ENCODE results near the gene HOMER3.
"Not testable (repeated sequence)": the region's sequence is repeated elsewhere in the genome, so short reads cannot be mapped to it uniquely, and the experiment has no call there.

HOMER3 gene

GRCh38 chr19:18922228-18922985, 18.6 kb downstream of the HOMER3 start:
- DNase-seq, result no peak

- no peak for DNase-seq
Measured at GRCh38 chr19:18921593-18921992, 19.4 kb downstream of the HOMER3 start.

- DNase-seq, result no peak
Measured at GRCh38 chr19:18920400-18920799, 20.6 kb downstream of the HOMER3 start.

GRCh38 chr19:18919900-18920214, 21.2 kb downstream of the HOMER3 start:
- DNase-seq, result no peak

GRCh38 chr19:18919086-18919899, 21.7 kb downstream of the HOMER3 start, which contains the start of the genes COPE and DDX49:
Gene COPE (minus strand): TSS chr19:18919387. CDS start chr19:18919348, 39 bp downstream.
Gene DDX49 (plus strand): TSS chr19:18919715. CDS start chr19:18919742, 27 bp downstream.
- DNase-seq, result peak; percentile 96 to 97

- DNase-seq, result not testable (repeated sequence)
Measured at GRCh38 chr19:18917593-18917992, 23.4 kb downstream of the HOMER3 start.

GRCh38 chr19:18915639-18916038, 25.4 kb downstream of the HOMER3 start:
- peak in 1 of 2 experiments; percentile 17 for DNase-seq

GRCh38 chr19:18913466-18913865, 27.6 kb downstream of the HOMER3 start:
- DNase-seq, result no peak

- no peak for DNase-seq
Measured at GRCh38 chr19:18912933-18913332, 28.1 kb downstream of the HOMER3 start.

GRCh38 chr19:18910801-18911436, 30.1 kb downstream of the HOMER3 start:
- no peak for DNase-seq

GRCh38 chr19:18910010-18910409, 31.0 kb downstream of the HOMER3 start:
- no peak for DNase-seq

GRCh38 chr19:18908917-18909619, 31.9 kb downstream of the HOMER3 start:
- no peak for DNase-seq

- DNase-seq, result no peak
Measured at GRCh38 chr19:18906605-18907519, 34.2 kb downstream of the HOMER3 start.

- DNase-seq, result no peak
Measured at GRCh38 chr19:18905513-18906236, 35.3 kb downstream of the HOMER3 start.

- no peak for DNase-seq
Measured at GRCh38 chr19:18905058-18905456, 36.0 kb downstream of the HOMER3 start.

- DNase-seq, result no peak
Measured at GRCh38 chr19:18904334-18905057, 36.5 kb downstream of the HOMER3 start.

GRCh38 chr19:18903156-18904037, 37.6 kb downstream of the HOMER3 start:
- DNase-seq, result no peak

- DNase-seq, result not testable (repeated sequence)
Measured at GRCh38 chr19:18902519-18902918, 38.5 kb downstream of the HOMER3 start.

- no peak for DNase-seq
Measured at GRCh38 chr19:18901491-18901890, 39.5 kb downstream of the HOMER3 start.
